Measurements from ENCODE around the gene STX16.
"Not testable (repeated sequence)": the region's sequence is repeated elsewhere in the genome, so short reads cannot be mapped to it uniquely, and the experiment has no call there.

Gene STX16

GRCh38 chr20:58637466-58638213 lies 13.4 kb upstream of the STX16 start:
- DNase-seq: no peak

GRCh38 chr20:58638467-58639181 lies 12.5 kb upstream of the STX16 start:
- no peak for DNase-seq

GRCh38 chr20:58639182-58640146 lies 11.6 kb upstream of the STX16 start:
- DNase-seq: no peak

- DNase-seq: no peak
Measured at GRCh38 chr20:58640446-58640845, 10.6 kb upstream of the STX16 start.

GRCh38 chr20:58642441-58642840 lies 8.6 kb upstream of the STX16 start:
- DNase-seq: no peak

- DNase-seq: not testable (repeated sequence)
Measured at GRCh38 chr20:58642896-58643295, 8.2 kb upstream of the STX16 start.

- DNase-seq: no peak
Measured at GRCh38 chr20:58645412-58645968, 5.6 kb upstream of the STX16 start.

- DNase-seq: no peak
Measured at GRCh38 chr20:58646257-58646656, 4.8 kb upstream of the STX16 start.

GRCh38 chr20:58646703-58647102 lies 4.4 kb upstream of the STX16 start:
- no peak for DNase-seq

- DNase-seq: no peak
Measured at GRCh38 chr20:58647162-58647795, 3.8 kb upstream of the STX16 start.

GRCh38 chr20:58647796-58648501 lies 3.1 kb upstream of the STX16 start:
- no peak for DNase-seq

GRCh38 chr20:58648502-58648825 lies 2.6 kb upstream of the STX16 start:
- DNase-seq: not testable (repeated sequence)

- DNase-seq: no peak
Measured at GRCh38 chr20:58649288-58650180, 1.5 kb upstream of the STX16 start.

- DNase-seq: no peak
Measured at GRCh38 chr20:58650181-58650775, 805 bp upstream of the STX16 start.

- DNase-seq: no peak
Measured at GRCh38 chr20:58651559-58651945, 469 bp downstream of the STX16 start.

- no peak for DNase-seq
Measured at GRCh38 chr20:58651946-58652605, 993 bp downstream of the STX16 start.

GRCh38 chr20:58652606-58653294 lies 1.7 kb downstream of the STX16 start:
- no peak for DNase-seq

GRCh38 chr20:58654337-58654736 lies 3.3 kb downstream of the STX16 start:
- DNase-seq: no peak
